Progenitor cell of endocrine pancreas (in vitro differentiated cells): ENCODE results near the gene KLHL30. TPM values are rescaled to one million over a fixed set of nuclear protein-coding genes. Genes with fewer than 3 reads are reported as not detected.

Experiments
- DNase-seq: peaks from one replicate; pipeline ENCODE4 v3.0.0; 2021; ENCODE audit warnings: low spot score; ENCODE audit not compliant: unreplicated experiment
- H3K27ac Mint-ChIP-seq: 2 replicates; pipeline ENCODE4 v1.8.0; 2021; ENCODE audit warnings: mild to moderate bottlenecking, moderate library complexity, mixed read lengths
- H3K27me3 Mint-ChIP-seq: 2 replicates; pipeline ENCODE4 v1.8.0; 2021; ENCODE audit warnings: mixed read lengths
- H3K36me3 Mint-ChIP-seq: 2 replicates; pipeline ENCODE4 v1.8.0; 2022; ENCODE audit warnings: mixed read lengths; ENCODE audit not compliant: insufficient read depth
- H3K4me1 Mint-ChIP-seq: 2 replicates; pipeline ENCODE4 v1.8.0; 2021; ENCODE audit warnings: low read depth, mixed read lengths
- H3K4me3 Mint-ChIP-seq: 2 replicates; pipeline ENCODE4 v1.8.0; 2021; ENCODE audit warnings: low read depth, mild to moderate bottlenecking, moderate library complexity, mixed read lengths
- H3K9me3 Mint-ChIP-seq: 2 replicates; pipeline ENCODE4 v1.8.0; 2021; ENCODE audit warnings: low read depth, mixed read lengths
- total RNA-seq: library from RNA; stranded (reverse); gene quantifications from 2 replicates; pipeline ENCODE4 v1.2.1, GENCODE V29; 2021
- TF ChIP-seq, protein P1 (sequence below): fragments of 200-600 bp; sonication (generic); IDR thresholded peaks from one replicate; pipeline ENCODE4 v1.5.0; 2021; ENCODE audit warnings: antibody characterized with exemption, mild to moderate bottlenecking; ENCODE audit not compliant: unreplicated experiment

The KLHL30 gene
- total RNA-seq, 1 donor from 2014 or later: 0.07 TPM

DNA sequence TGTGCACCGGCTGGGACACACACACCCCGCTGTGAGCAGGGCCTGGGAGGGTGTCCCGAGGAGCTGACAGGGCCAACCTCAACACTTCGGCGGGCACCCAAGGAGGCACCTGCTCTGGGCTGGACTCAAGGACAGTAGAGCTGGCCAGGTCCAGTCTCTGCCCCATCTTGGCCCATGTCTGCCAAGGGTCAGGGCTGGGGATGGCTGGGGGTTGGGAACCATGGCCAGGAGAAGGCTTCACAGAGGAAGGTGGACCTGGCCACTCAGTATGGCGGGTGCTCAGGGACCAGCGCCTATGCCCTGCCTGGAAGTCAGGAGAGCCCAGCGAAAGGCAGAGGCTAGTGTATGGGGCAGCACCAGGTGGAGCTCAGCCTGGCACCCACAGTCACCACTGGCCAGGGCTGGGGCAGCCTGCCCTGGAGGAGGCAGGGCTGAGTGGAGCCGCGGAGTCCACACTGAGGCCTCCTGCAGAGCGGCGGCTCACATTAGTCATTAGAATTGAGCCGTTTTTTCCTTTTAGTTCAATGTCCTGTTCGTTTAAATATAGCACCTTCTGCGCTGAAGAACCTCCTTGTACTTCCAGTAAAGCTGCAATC, 24.5 kb downstream of the KLHL30 start:
- DNase-seq: no peak
- Mint-ChIP-seq H3K27ac (no peak overlapping the region), H3K4me1 (peaks cover 3% of the 10 kb centered on the region), H3K9me3 (no peaks in the 10 kb centered on the region), H3K4me3 (no peak overlapping the region), H3K27me3 (peaks cover 51% of the 10 kb centered on the region), H3K36me3 (peaks cover 5% of the 10 kb centered on the region)
- TF ChIP-seq, protein P1, sequence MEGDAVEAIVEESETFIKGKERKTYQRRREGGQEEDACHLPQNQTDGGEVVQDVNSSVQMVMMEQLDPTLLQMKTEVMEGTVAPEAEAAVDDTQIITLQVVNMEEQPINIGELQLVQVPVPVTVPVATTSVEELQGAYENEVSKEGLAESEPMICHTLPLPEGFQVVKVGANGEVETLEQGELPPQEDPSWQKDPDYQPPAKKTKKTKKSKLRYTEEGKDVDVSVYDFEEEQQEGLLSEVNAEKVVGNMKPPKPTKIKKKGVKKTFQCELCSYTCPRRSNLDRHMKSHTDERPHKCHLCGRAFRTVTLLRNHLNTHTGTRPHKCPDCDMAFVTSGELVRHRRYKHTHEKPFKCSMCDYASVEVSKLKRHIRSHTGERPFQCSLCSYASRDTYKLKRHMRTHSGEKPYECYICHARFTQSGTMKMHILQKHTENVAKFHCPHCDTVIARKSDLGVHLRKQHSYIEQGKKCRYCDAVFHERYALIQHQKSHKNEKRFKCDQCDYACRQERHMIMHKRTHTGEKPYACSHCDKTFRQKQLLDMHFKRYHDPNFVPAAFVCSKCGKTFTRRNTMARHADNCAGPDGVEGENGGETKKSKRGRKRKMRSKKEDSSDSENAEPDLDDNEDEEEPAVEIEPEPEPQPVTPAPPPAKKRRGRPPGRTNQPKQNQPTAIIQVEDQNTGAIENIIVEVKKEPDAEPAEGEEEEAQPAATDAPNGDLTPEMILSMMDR: no peak

DNA sequence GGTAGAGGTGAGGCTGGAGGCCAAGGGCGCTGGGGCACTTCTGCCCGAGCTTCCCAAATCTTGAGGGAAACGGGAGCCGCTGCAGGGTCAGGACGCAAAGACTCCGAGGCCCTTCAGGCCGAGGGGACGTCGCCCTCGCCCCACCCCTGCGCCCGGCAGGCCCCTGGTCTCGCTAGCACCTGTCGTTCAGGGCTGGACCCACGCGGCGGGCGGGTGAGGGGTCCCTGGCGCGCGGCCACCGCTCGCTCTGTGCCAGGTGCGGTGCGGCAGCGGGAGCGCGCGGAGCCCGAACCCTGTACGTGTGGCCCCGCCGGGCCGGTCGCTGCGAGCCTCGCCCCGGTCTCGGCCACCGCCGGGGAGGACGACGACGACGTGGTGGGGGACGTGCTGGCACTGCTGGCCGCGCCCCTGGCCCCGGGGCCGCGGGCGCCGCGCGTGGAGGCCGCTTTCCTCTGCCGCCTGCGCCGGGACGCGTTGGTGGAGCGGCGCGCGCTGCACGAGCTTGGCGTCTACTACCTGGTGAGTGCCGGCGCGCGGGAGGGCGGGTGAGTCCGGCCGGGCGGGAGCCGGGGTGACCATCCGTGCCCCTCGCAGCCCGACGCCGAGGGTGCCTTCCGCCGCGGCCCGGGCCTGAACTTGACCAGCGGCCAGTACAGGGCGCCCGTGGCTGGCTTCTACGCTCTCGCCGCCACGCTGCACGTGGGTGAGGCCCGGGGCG, 25.2 kb downstream of the KLHL30 start:
- no peak overlapping the region for H3K27ac Mint-ChIP-seq
- DNase-seq: no peak
- peaks cover 5% of the 10 kb centered on the region for H3K36me3 Mint-ChIP-seq
- peaks cover 3% of the 10 kb centered on the region for H3K4me1 Mint-ChIP-seq
- no peak overlapping the region for H3K4me3 Mint-ChIP-seq
- TF ChIP-seq, protein P1: no peak
- H3K27me3 Mint-ChIP-seq: peaks cover 51% of the 10 kb centered on the region
- no peaks in the 10 kb centered on the region for H3K9me3 Mint-ChIP-seq

DNA sequence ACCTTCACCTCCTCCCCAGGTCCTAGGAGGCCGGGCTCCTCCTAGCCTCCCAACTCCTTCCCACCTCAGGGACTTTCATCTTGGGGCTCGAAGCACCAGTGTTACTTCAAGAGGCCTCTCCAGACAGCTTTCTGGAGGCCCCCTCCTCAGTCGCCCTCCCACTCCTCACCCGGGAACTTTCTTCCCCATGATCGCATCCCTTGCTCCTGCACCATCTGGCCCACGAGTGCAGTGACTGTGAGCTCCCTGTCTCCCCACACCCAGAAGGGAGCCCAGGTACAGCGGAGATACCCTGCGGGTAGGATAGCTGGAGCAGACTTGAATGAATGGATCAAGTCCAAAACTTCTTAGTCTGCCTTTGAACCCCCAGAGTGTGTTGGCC, 26.4 kb downstream of the KLHL30 start:
- Mint-ChIP-seq H3K27ac (no peak overlapping the region), H3K4me3 (peak overlapping the region; percentile 26), H3K9me3 (no peaks in the 10 kb centered on the region), H3K36me3 (peaks cover 5% of the 10 kb centered on the region), H3K4me1 (no peaks in the 10 kb centered on the region), H3K27me3 (peaks cover 43% of the 10 kb centered on the region)
- TF ChIP-seq, protein P1: no peak
- no peak for DNase-seq

DNA sequence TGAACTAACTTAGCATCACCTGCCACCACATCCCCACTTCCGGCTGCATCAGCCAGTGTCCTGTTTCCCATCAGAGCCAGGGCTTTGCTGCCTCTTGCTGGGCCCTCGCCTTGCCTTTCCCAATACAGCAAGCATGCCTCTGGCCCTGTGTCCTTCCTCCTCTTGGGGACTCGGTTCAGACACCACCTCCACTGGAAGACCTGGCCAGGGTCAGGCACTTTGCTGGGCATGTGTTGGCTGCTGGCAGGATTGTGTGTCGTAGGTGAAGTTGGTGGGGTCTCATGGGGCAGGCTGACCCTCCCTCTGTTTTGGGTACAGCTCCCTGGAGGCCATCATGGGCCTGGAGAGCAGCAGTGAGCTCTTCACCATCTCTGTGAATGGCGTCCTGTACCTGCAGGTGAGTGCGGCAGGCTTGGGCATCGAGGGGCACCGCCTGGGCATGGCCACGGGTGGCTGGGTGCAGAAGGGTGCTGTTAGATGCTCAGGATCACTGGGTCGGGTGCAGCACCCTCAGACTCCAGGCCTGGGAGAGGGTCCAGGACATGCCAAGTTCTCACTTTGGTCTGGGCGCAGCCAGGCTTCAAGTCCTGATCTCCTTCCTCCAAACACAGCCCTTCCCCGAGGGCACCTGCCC, 26.9 kb downstream of the KLHL30 start:
- TF ChIP-seq, protein P1: no peak
- Mint-ChIP-seq H3K4me1 (no peaks in the 10 kb centered on the region), H3K4me3 (no peak overlapping the region), H3K27me3 (peaks cover 39% of the 10 kb centered on the region), H3K27ac (no peak overlapping the region), H3K36me3 (peaks cover 5% of the 10 kb centered on the region), H3K9me3 (no peaks in the 10 kb centered on the region)
- no peak for DNase-seq

DNA sequence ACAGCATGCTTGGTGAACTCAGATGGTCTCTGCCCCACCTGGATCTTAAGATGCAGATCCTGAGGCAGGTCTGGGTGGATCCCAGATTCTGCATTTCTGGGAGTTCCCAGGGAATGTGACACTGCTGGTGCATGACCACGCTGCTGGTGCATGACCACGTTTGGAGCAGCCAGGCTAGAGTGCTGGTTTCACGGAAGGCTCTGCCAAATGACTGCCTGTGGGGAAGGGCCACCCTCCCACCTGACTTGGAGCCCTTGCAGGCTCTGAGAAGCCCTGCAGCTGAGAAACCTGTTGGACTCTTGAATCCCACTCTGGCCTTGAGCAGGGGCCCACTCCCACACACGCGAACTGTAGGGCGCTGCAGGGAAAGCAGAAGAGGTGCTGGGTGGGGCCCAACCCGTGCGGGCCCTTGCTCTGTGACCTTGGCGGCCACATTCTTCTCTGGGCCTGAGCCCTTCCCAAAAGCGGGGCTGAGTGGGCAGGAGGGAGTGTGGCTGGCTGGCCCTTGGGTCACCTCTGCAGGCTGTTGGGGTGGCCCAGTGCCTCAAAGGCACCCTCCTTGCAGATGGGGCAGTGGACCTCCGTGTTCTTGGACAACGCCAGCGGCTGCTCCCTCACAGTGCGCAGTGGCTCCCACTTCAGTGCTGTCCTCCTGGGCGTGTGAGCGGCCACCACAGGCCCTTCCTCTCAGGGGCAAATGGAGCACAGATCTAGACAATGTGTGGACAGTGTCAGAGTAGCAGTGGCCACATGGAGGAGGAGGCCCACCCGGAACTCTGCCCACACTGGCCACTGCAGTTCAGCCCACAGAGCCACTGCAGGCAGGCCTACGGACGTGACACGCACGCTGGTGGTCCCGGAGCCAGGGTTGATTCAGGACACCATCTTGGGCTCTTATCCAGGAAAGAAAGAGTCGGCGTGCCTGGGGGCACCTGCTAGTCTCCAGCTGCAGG, 28.2 kb downstream of the KLHL30 start:
- TF ChIP-seq, protein P1: no peak
- H3K9me3 Mint-ChIP-seq: no peaks in the 10 kb centered on the region
- no peak overlapping the region for H3K27ac Mint-ChIP-seq
- no peak for DNase-seq
- H3K27me3 Mint-ChIP-seq: peaks cover 32% of the 10 kb centered on the region
- peaks cover 9% of the 10 kb centered on the region for H3K36me3 Mint-ChIP-seq
- H3K4me1 Mint-ChIP-seq: no peaks in the 10 kb centered on the region
- H3K4me3 Mint-ChIP-seq: no peak overlapping the region
